ENCODE measurements around the gene PCP4. TPM values are rescaled to one million over a fixed set of nuclear protein-coding genes. Genes with fewer than 3 reads are reported as not detected.

The PCP4 gene
- total and polyA plus RNA-seq, 2 donors (not counting 3 experiments of a cell fraction or from before 2014, with no cell fraction given) = not detected

GRCh38 chr21:39955326-39955725, 88.1 kb downstream of the PCP4 start:
- no peak for FAIRE-seq
- Histone ChIP-seq H3K4me2 (ENCODE audit: insufficient read depth, low read length) (no peak overlapping the region), H3K4me1 (ENCODE audit: control insufficient read depth, extremely low read depth, insufficient read depth, low read length) (no peaks in the 10 kb centered on the region), H3K9me1 (replicated peaks; ENCODE audit: control insufficient read depth, extremely low read depth, insufficient read depth, low read length) (no peaks in the 10 kb centered on the region), H3K9me3 (replicated peaks; ENCODE audit: control insufficient read depth, insufficient read depth, low read length) (peaks cover 8% of the 10 kb centered on the region), H3K27ac (ENCODE audit: insufficient read depth, low read depth, low read length) (no peak overlapping the region), H3K9ac (replicated peaks; ENCODE audit: extremely low read depth, insufficient read depth, low read length) (no peak overlapping the region), H3K36me3 (ENCODE audit: control insufficient read depth in 2 of 2, extremely low read depth in 1 of 2, insufficient read depth in 2 of 2, low read length in 2 of 2) (no peaks in the 10 kb centered on the region), H3K4me3 (replicated peaks in 1 of 3; ENCODE audit: insufficient read depth in 1 of 3, low read depth in 1 of 3, low read length in 3 of 3) (no peak overlapping the region), H3K27me3 (ENCODE audit: control insufficient read depth in 2 of 2, insufficient read depth in 2 of 2, low read length in 2 of 2) (no peaks in the 10 kb centered on the region), H3K79me2 (ENCODE audit: control insufficient read depth, insufficient read depth, low read length) (no peaks in the 10 kb centered on the region), H2AFZ (ENCODE audit: low read depth, low read length) (no peak overlapping the region), H4K20me1 (replicated peaks; ENCODE audit: control insufficient read depth, extremely low read depth, insufficient read depth, low read length) (no peaks in the 10 kb centered on the region)
- intact Hi-C loops (cut with micrococcal nuclease) (no loop called here), dilution Hi-C loops (cut with MboI; ENCODE audit: extremely low pct_ligation_motif_present, low sequenced_read_pairs) (no loop called here)
- BruUV-seq (replicated peaks) = no TSS peak
- POLR2A ChIA-PET = no interaction called here
- CTCF ChIA-PET = no interaction called here
- TF ChIP-seq GATA2 (IDR thresholded peaks at IDR 0.05; ENCODE audit: insufficient read depth, insufficient read length, low read depth, low read length) (no peak), MAX (IDR thresholded peaks at IDR 0.05; ENCODE audit: insufficient read depth, insufficient read length) (no peak), JUN (IDR thresholded peaks at IDR 0.05; ENCODE audit: borderline replicate concordance, insufficient read depth, insufficient read length, low read depth) (no peak), POLR2AphosphoS5 (IDR thresholded peaks at IDR 0.05; ENCODE audit: insufficient read depth, low read depth, low read length) (no peak), MYC (IDR thresholded peaks at IDR 0.05; ENCODE audit: low read depth, low read length) (no peak), FOS (IDR thresholded peaks at IDR 0.05; ENCODE audit: borderline replicate concordance, insufficient read depth, low read length) (no peak), EZH2 (IDR thresholded peaks at IDR 0.05; ENCODE audit: borderline replicate concordance, low read depth, low read length, severe bottlenecking) (no peak), POLR2A (IDR thresholded peaks at IDR 0.05; ENCODE audit: low read depth, low read length) (no peak)
- TF ChIP-seq, protein P1, sequence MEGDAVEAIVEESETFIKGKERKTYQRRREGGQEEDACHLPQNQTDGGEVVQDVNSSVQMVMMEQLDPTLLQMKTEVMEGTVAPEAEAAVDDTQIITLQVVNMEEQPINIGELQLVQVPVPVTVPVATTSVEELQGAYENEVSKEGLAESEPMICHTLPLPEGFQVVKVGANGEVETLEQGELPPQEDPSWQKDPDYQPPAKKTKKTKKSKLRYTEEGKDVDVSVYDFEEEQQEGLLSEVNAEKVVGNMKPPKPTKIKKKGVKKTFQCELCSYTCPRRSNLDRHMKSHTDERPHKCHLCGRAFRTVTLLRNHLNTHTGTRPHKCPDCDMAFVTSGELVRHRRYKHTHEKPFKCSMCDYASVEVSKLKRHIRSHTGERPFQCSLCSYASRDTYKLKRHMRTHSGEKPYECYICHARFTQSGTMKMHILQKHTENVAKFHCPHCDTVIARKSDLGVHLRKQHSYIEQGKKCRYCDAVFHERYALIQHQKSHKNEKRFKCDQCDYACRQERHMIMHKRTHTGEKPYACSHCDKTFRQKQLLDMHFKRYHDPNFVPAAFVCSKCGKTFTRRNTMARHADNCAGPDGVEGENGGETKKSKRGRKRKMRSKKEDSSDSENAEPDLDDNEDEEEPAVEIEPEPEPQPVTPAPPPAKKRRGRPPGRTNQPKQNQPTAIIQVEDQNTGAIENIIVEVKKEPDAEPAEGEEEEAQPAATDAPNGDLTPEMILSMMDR (IDR thresholded peaks at IDR 0.05; ENCODE audit: extremely low read depth in 1 of 2, insufficient read depth in 1 of 2, low read depth in 1 of 2, low read length in 2 of 2) = no peak
- DNase-seq (ENCODE audit: low read depth, low spot score) = no peak

Measured in endothelial cell of umbilical vein (primary cell).